GM12873 (cell line): Measurements from ENCODE around the gene CDH5.

Experiments
- CTCF ChIP-seq: IDR thresholded peaks from 2 replicates; pipeline ENCODE4 v1.5.1; 2012; ENCODE audit warnings: low read depth, mild to moderate bottlenecking, moderate library complexity, low read length, control low read depth; ENCODE audit not compliant: insufficient read depth; ENCODE audit errors: missing control alignments

The CDH5 gene

GRCh38 chr16:66358231-66358630, 8.3 kb upstream of the CDH5 start:
- no peak for TF ChIP-seq CTCF

GRCh38 chr16:66359012-66359411, 7.5 kb upstream of the CDH5 start:
- TF ChIP-seq CTCF: no peak

DNA sequence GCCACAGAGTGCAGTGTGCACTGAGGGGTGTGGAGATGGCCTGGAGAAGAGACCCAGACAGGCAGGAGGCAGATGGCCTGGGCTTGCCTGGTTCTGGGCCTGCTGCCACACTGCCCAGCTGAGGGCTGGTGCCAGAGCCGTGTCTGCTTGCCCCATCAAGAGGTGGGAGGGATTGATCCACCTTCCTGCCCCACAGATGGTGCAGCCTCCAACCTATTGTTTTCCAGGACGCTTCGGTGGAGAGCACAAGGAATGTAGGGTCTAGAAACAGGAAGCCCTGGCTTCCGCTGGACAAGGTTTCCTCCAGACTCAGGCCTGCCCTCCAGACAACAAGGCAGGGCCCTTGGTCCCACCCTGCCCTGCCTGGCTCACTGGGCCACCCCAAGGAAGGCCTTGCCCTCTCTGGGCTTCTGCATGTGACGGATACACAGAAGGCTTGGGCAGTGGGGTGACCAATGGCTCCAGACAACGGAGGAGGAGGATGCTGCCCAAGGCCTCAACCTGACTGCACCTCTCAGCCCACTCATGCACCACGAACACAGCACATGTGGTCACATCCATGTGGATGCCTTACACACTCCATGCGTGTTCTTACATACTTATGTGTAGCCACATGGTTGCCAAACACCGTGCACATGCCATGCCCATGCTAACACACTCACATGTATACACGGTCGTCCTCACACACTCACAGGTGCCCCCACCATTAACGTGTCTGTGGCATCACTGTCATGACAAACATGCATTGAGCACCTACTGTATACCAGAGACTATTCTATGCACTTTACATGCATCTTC, 6.5 kb upstream of the CDH5 start:
- no peak for TF ChIP-seq CTCF

GRCh38 chr16:66360624-66361324, 5.7 kb upstream of the CDH5 start:
- TF ChIP-seq CTCF: no peak

- no peak for TF ChIP-seq CTCF
These were observed 4.8 kb upstream of the CDH5 start for GRCh38 chr16:66361604-66362135.

- no peak for TF ChIP-seq CTCF
These were observed 3.2 kb upstream of the CDH5 start for GRCh38 chr16:66363211-66363777.
